OCI-M1 (cell line): ENCODE results near the gene DOK5.

Source experiments
- DNase-seq: peaks from one replicate; lab custom pipeline; 2025; lab: John Stamatoyannopoulos, UW

DOK5 gene

GRCh38 chr20:54514028-54514607 is 38.7 kb downstream of the DOK5 start:
- DNase-seq: no peak

- no peak for DNase-seq
Measured at GRCh38 chr20:54515793-54516628, 40.6 kb downstream of the DOK5 start.

DNA sequence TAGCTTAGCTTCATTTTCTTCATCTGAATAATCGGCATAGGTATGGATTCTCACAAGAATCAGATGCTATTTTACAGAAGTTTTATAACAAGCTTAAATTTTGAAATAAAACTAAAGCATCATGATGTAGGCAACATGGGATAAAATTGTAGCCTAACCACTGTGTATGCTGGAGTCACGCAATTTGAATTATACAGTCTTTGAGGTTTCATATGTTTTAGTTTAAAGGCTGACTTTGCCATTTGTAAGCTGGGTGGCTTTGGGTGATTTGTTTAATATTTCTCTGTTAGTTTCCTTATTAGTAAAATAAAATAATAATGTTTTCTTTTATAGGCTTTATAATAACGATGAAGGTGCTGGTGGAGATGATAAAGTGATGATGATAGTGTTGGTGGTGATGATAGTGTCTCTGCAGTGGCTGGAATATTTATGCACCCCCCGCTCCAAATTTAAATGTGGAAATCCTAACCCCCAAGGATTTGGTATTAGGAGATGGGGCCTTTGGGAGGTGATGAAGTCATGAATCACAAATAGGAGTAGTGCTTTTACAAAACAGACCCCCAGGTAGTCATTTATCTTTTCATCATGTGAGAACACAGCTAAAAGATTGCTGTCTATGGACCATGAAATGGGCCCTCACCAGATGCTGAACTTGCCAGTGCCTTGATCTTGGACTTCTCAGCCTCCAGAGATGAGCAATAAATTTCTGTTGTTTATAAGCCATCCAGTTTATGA is 42.0 kb downstream of the DOK5 start:
- DNase-seq: no peak

GRCh38 chr20:54524849-54525248 is 49.5 kb downstream of the DOK5 start:
- no peak for DNase-seq

DNA sequence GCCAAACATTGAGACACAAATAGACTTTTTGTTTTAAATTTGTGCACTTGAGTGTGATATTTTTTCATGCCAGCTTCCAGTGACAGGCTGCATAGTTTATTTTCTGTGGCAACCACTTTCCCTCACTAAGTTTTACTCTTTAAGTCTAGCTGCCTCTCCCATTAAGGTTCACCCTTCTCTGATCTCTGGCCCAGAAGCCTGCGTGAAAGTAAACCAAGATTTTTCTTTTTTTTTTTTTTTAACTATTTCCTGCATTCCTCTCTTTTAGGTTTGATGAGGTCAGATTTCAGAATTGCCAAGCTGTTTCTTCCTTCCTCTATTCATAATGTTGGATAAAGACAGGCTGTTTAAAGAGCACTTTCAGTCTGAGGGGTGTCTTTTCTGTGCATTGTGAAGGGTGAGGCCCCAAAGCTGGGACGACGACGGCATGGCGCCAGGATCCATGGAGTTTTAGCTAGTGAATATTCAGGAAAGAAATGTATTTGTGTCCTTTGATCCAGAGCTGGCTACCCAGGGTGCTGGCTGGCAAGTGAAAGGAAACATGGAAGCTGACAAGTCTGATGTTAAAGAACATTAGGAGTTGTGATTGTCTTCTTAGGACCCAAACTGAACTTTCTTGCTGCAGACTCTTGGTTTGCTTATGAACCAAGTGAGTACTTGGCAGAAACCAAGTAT is 50.7 kb downstream of the DOK5 start:
- no peak for DNase-seq

DNA sequence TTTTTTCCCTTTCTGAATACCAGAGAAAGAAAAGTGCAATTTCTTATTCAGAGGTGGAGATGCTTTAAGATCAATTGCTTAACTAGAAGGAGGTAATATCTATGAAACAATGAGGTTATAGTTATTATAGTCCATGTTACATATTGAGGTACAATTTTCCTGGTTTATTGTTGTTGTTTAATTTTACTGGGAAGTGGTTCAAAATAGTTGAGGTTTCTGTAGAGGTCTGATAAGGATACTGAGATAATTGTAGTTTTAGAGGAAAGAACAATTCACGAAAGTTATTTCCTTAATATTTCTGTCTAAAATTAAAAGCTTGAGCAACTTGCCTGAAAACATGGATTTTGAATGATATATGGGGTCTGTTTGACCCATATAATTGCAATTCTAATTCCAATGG is 51.4 kb downstream of the DOK5 start:
- DNase-seq: no peak

DNA sequence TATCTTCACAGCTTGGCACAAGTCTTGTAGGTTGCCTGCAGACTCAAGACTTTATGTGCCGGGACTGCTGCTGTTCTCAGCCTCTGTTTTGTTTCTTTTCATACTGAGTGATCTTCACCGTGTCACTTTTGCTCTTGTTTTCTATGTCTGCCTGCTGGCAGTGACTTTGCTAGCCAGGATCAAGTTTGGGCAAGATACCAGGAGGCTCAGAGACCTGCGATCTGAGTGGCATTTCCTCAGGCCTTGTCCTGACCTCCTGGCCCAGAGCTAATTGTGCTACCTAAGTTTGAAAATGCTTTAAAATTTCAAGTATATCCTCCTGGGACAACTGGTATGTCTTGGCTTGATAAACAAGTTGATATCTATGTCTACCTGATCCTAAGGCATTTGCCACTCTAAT is 57.2 kb downstream of the DOK5 start:
- DNase-seq: no peak

- DNase-seq: no peak
Measured at GRCh38 chr20:54534101-54534500, 58.7 kb downstream of the DOK5 start.

DNA sequence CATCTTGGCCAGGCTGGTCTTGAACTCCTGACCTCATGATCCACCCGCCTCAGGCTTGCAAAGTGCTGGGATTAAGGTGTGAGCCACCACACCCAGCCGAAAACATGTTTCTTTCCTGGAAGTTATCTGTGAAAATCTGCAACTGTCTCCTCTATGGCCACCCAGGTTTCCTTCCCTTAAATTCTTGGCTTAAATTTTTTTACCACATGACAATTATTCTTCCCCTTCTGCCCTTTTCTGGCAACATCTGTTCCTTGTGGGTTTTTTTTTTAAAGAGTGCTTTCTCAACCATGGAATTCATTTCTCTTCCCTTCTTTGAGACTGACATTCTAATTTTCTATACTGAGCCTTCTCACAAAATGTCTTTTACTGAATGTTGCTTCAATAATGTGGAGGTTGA is 59.6 kb downstream of the DOK5 start:
- DNase-seq: no peak

DNA sequence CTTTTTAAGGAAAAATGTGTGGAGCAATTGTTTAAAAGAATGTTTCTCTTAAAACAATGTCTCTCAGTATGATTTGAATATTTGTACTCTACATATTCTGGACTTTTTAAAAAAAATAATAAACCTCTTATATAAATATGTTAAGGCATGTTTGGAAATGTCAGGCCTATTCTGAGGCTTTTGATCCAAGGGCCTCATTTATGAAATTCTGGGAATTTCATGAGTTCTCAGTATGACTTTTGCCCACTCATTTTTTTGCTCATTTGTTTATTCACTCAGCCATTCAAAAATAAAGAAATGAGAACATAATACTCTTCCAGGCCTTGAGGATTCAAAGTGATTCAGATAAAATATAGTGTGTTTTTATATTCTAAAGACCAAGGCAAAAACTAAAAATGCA is 60.4 kb downstream of the DOK5 start:
- no peak for DNase-seq

- DNase-seq: peak; percentile 3
Measured at GRCh38 chr20:54539521-54540046, 64.2 kb downstream of the DOK5 start.

GRCh38 chr20:54543369-54543768 is 68.0 kb downstream of the DOK5 start:
- no peak for DNase-seq

DNA sequence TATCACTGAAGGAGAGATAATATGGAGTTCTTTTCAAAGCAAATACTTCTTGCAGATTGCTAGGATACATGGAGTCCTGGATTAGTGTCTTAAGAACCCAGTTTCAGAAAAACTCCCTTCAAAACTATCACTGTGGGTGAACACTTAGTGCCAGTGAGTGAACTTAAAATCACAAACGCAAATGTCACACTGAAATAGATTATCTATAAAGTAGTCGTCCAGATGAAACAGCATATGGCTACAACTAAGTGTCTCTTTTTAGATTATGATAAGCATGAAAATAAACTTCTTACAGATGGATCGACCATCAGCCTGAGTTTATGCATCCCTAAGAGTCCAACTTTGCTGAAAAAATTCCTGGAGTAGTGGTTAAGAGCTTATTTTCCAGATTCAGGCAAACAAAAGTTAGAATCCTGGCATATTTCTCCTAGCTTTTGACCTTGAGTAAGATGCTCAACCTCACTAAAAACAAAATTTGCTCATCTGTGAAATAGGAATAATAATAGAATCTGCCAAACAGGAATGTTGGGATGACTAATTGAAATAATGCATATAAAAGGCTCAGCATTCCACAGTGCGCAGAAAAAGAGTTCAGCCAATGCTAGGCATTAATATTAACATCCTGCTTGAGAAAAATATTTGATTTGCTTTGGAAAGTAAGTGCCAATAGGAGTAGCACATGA is 70.4 kb downstream of the DOK5 start:
- no peak for DNase-seq

DNA sequence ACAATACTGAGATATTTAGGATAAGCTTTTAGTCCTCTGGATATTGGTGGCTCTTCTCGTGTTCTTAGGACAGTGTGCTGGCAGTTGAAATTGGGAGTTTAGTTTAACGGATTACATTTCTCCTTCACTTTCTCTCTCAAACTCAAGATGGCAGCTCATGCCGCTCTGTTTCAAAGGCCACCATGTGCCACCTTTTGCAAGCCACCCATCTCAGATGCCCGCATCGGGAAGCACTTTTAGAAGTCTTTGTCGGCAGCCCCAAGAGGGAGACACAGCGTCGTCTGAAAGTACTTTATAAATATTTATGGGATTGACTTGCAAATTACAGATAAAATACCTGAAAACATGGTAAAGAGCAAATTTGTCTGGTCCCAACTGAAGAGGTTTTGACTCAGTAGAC is 73.5 kb downstream of the DOK5 start:
- DNase-seq: no peak

DNA sequence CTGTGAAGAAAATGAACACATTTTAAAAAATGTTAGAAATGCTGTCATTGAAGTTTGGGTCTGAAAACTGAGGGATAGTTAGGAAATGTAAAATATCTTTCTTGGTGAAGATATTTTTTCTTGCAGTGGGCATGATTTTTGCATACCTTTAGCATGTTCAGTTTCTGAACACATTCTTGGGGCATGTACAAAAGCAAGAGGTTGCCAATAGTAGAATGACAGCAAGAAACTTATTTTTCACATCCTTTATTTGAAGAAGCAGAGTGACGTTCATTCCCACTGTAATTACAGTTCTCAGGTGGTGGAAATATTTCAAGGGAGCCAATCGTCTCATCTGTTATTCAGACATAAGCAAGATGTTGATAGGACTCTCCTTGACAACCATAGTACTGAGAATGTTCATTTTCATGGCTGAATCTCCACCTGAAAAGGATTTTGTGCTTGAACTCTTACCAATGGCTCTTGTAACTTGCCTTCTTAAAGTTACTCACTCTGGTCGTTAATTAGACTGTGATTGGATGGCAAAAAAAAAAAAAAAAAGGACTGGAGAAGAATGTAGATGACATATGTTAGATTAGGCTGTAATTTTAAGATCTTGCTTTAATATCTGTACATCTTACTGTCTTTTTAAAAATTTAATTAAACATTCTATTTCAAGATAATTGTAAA is 74.4 kb downstream of the DOK5 start:
- no peak for DNase-seq

- no peak for DNase-seq
Measured at GRCh38 chr20:54550776-54551396, 75.5 kb downstream of the DOK5 start.

DNA sequence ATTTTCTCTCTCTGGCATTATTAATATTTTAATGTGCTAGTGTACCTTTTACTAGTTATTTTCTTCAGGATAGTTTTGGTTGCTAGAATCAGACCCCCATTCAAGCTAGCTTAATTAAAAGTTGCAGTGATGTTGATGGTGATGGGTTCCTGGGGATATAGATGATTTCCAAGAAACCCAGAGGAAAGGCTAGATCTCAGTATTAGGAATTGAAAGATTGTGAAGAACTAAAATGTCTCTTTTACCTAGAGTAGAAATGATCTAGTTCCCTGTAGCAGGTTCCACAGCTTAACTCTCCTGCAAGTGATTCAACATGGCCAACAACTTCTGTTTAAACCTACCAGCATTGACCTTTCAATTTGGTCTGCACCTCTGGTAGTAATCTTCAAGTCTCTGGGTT is 78.6 kb downstream of the DOK5 start:
- no peak for DNase-seq

- no peak for DNase-seq
Measured at GRCh38 chr20:54555150-54555549, 79.8 kb downstream of the DOK5 start.

- DNase-seq: no peak
Measured at GRCh38 chr20:54556406-54556805, 81.0 kb downstream of the DOK5 start.

GRCh38 chr20:54557806-54558590 is 82.6 kb downstream of the DOK5 start:
- DNase-seq: no peak
